Measurements from ENCODE around the gene PODXL. TPM values are rescaled to one million over a fixed set of nuclear protein-coding genes. Genes with fewer than 3 reads are reported as not detected.

The PODXL gene
- total and polyA plus RNA-seq, 8 donors = 23.0 to 71.5 (median 35.9) TPM

- H3K27ac ChIP-seq = no peak overlapping the region
- peaks cover 0 to 6% (median 0%) of the 10 kb centered on the region in 3 donors for H3K4me1 ChIP-seq
- no peaks in the 10 kb centered on the region for H3K27me3 ChIP-seq
- peaks cover 0 to 40% (median 0%) of the 10 kb centered on the region in 3 donors for H3K36me3 ChIP-seq
- ATAC-seq = peak in 1 of 4 donors; percentile 8
- TF ChIP-seq CTCF (IDR thresholded peaks at IDR 0.05) = no peak
- no peak for FAIRE-seq
- no peaks in the 10 kb centered on the region for H3K9me3 ChIP-seq
- intact Hi-C loops (cut with DNase I) = loop anchor here in 1 of 3 donors (10.0 kb wide), 1 partner anchor 153 kb away; no protein-coding TSS in a partner anchor
- DNase-seq = no peak
- WGBS, 2 donors = 45 to 51% methylated on average over 3 of the region's 3 CpGs
- H3K4me3 ChIP-seq = no peak overlapping the region
Observed at GRCh38 chr7:131501422-131501821, 55.0 kb downstream of the PODXL start.

DNA sequence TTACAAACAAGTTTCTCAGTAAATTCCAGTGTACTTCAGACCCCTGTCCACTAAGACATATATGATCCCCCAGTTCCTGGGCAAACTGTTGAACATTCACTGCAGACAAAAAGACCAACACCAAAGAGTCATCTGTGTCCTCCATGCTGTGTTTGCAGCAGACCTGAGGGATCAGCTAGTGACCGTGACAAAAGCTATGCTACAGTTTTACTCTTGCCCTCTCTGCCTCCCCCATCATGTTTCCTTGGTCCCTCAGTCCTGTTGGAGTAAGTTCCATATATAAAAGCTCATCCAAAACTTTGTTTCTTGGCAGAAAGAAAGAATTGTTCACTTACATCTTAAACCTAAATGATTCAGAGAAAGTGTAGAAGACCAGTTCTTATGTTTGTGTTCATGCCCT is 56.1 kb downstream of the PODXL start:
- Histone ChIP-seq H3K27me3 (no peaks in the 10 kb centered on the region), H3K4me1 (peaks cover 0 to 6% (median 0%) of the 10 kb centered on the region in 3 donors), H3K4me3 (no peak overlapping the region), H3K27ac (no peak overlapping the region), H3K9me3 (no peaks in the 10 kb centered on the region), H3K36me3 (peaks cover 0 to 36% (median 0%) of the 10 kb centered on the region in 3 donors)
- DNase-seq = no peak
- WGBS, 2 donors = 92 to 94% methylated on average over 1 of the region's 1 CpG
- no peak for FAIRE-seq
- no peak for TF ChIP-seq CTCF (IDR thresholded peaks at IDR 0.05)
- intact Hi-C loops (cut with DNase I) = loop anchor here in 1 of 3 donors (10.0 kb wide), 1 partner anchor 154 kb away; no protein-coding TSS in a partner anchor
- no peak for ATAC-seq

DNA sequence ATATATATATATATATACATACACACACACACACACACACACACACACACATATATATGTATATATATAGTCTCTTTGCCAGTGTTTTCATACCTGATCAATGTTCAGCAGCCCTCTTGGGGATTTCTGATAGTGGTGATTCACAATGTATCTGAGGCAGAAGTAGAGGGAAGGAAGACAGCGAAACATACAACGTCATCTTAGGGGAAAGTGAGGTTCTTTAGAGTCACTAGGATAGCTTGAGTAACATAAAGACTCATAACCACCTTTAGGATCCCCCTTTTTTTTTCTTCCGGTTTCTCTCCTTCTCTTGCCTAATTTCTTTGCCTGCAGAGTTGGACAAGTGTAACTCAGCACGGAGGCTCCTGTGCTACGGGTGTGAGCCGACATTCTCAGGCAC is 56.6 kb downstream of the PODXL start:
- peaks cover 0 to 31% (median 0%) of the 10 kb centered on the region in 3 donors for H3K36me3 ChIP-seq
- no peak for ATAC-seq
- intact Hi-C loops (cut with DNase I) = loop anchor here in 1 of 3 donors (10.0 kb wide), 1 partner anchor 155 kb away; no protein-coding TSS in a partner anchor
- H3K27ac ChIP-seq = no peak overlapping the region
- no peak for TF ChIP-seq CTCF (IDR thresholded peaks at IDR 0.05)
- FAIRE-seq = no peak
- no peak for DNase-seq
- H3K4me1 ChIP-seq = peaks cover 0 to 6% (median 0%) of the 10 kb centered on the region in 3 donors
- H3K9me3 ChIP-seq = no peaks in the 10 kb centered on the region
- no peak overlapping the region for H3K4me3 ChIP-seq
- no peaks in the 10 kb centered on the region for H3K27me3 ChIP-seq
- 90 to 97% methylated on average over 6 of the region's 6 CpGs for WGBS, 2 donors

- H3K27me3 ChIP-seq = no peaks in the 10 kb centered on the region
- intact Hi-C loops (cut with DNase I) = no loop called here
- H3K36me3 ChIP-seq = peaks cover 0 to 17% (median 0%) of the 10 kb centered on the region in 3 donors
- H3K27ac ChIP-seq = peak overlapping the region in 1 of 4 donors; percentile 3
- no peak for FAIRE-seq
- H3K4me3 ChIP-seq = no peak overlapping the region
- H3K4me1 ChIP-seq = peaks cover 0 to 6% (median 0%) of the 10 kb centered on the region in 3 donors
- DNase-seq = no peak
- 78 to 80% methylated on average over 4 of the region's 4 CpGs for WGBS, 2 donors
- no peak for TF ChIP-seq CTCF (IDR thresholded peaks at IDR 0.05)
- H3K9me3 ChIP-seq = no peaks in the 10 kb centered on the region
- peak in 3 of 4 donors; percentile 21 to 47 (median 40) for ATAC-seq
Observed at GRCh38 chr7:131498237-131498885, 58.1 kb downstream of the PODXL start.

DNA sequence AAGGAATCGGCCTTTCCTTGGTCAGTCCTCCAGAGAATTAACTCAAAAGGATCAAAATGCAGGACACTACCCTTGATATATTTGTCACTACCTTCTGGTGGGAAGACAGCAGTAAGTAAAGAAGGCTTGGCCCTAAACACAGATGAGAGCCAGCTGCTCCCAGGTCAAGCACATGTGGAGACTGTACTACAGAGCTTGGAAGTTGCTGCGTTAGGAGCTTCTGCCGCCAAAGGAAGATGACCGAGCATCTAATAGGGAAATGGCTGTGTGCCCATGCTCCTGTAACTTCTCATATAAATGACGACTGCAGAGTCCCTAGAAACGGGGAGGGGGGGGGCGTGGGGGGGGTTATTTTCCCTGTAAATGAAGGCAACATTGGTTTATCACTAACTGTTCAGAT is 59.0 kb downstream of the PODXL start:
- Histone ChIP-seq H3K4me3 (no peak overlapping the region), H3K36me3 (peaks cover 0 to 10% (median 0%) of the 10 kb centered on the region in 3 donors), H3K27ac (peak overlapping the region in 1 of 4 donors; percentile 3), H3K27me3 (no peaks in the 10 kb centered on the region), H3K9me3 (no peaks in the 10 kb centered on the region), H3K4me1 (peaks cover 0 to 6% (median 0%) of the 10 kb centered on the region in 3 donors)
- no peak for FAIRE-seq
- TF ChIP-seq CTCF (IDR thresholded peaks at IDR 0.05) = no peak
- no peak for DNase-seq
- peak in 1 of 4 donors; percentile 27 for ATAC-seq
- intact Hi-C loops (cut with DNase I) = no loop called here
- WGBS, 2 donors = 67 to 72% methylated on average over 7 of the region's 7 CpGs
